ENCODE data around the gene CUL3. TPM values are rescaled to one million over a fixed set of nuclear protein-coding genes. Genes with fewer than 3 reads are reported as not detected.

Gene CUL3
- total RNA-seq, 1 experiment from 2014 or later = 95.7 TPM

DNA sequence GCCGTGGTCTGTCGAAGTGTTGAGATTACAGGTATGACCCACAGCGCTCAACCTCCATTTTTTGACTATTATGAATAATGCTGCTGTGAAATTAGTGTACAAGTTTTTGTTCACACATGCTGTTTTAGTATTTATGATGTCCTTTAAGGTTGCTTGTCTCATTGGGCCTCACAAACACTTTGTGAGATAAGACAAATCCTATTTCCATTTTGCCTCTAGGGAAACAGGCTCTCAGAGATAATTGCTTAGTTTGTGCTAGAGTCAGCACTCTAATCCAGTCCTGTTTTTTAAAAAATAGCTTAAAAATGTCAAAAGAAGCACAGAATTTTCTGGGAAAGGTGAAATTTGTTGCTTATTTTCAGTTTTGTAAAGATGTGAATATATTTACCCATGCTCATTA is 43.3 kb upstream of the CUL3 start:
- ChIA-PET RAD21 (ENCODE audit: low non-redundant PET in 1 of 2, low total read pairs in 2 of 2, uncharacterized antibody in 2 of 2, unreplicated experiment in 2 of 2) (no interaction called here), POLR2A (no interaction called here), CTCF (no interaction called here)
- Histone ChIP-seq H2AFZ (ENCODE audit: low read depth, low read length, poor library complexity, severe bottlenecking) (no peak overlapping the region), H3K27me3 (ENCODE audit: insufficient read depth, low read length) (no peaks in the 10 kb centered on the region), H4K20me1 (ENCODE audit: insufficient read depth) (no peaks in the 10 kb centered on the region), H3K36me3 (ENCODE audit: control insufficient read depth in 1 of 2, insufficient read depth in 2 of 2, low read length in 2 of 2) (no peaks in the 10 kb centered on the region), H3K9me2 (ENCODE audit: insufficient read depth) (no peaks in the 10 kb centered on the region), H3K4me2 (ENCODE audit: low read length) (no peak overlapping the region), H3K79me2 (ENCODE audit: insufficient read depth, low read length) (no peaks in the 10 kb centered on the region), H3K27ac (ENCODE audit: low read depth, low read length) (no peak overlapping the region), H3K9ac (ENCODE audit: low read length) (no peak overlapping the region), H3K4me1 (ENCODE audit: control insufficient read depth in 1 of 2, insufficient read depth in 2 of 2, low read length in 2 of 2) (no peaks in the 10 kb centered on the region), H3K4me3 (replicated peaks in 1 of 2; ENCODE audit: low read depth in 1 of 2, low read length in 2 of 2) (no peak overlapping the region), H3K9me3 (ENCODE audit: control insufficient read depth in 1 of 2, insufficient read depth in 1 of 2, low read depth in 1 of 2, low read length in 2 of 2) (no peaks in the 10 kb centered on the region)
- TF ChIP-seq, protein P1, sequence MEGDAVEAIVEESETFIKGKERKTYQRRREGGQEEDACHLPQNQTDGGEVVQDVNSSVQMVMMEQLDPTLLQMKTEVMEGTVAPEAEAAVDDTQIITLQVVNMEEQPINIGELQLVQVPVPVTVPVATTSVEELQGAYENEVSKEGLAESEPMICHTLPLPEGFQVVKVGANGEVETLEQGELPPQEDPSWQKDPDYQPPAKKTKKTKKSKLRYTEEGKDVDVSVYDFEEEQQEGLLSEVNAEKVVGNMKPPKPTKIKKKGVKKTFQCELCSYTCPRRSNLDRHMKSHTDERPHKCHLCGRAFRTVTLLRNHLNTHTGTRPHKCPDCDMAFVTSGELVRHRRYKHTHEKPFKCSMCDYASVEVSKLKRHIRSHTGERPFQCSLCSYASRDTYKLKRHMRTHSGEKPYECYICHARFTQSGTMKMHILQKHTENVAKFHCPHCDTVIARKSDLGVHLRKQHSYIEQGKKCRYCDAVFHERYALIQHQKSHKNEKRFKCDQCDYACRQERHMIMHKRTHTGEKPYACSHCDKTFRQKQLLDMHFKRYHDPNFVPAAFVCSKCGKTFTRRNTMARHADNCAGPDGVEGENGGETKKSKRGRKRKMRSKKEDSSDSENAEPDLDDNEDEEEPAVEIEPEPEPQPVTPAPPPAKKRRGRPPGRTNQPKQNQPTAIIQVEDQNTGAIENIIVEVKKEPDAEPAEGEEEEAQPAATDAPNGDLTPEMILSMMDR (IDR thresholded peaks at IDR 0.05 in 2 of 3, conservative IDR thresholded peaks at IDR 0.05 in 1 of 3; ENCODE audit: borderline replicate concordance in 1 of 3, insufficient read depth in 1 of 3, low read depth in 2 of 3, low read length in 2 of 3) = no peak
- TF ChIP-seq EZH2 (IDR thresholded peaks at IDR 0.05) (no peak), FOSL1 (IDR thresholded peaks at IDR 0.05; ENCODE audit: low read depth) (no peak), CBX3 (IDR thresholded peaks at IDR 0.05; ENCODE audit: low read depth) (no peak), SP1 (IDR thresholded peaks at IDR 0.05; ENCODE audit: low read depth) (no peak), CEBPB (IDR thresholded peaks at IDR 0.05; ENCODE audit: low read depth) (no peak), POLR2A (IDR thresholded peaks at IDR 0.05; ENCODE audit: borderline replicate concordance, extremely low read depth, insufficient read depth, insufficient read length) (no peak), EZH2phosphoT487 (IDR thresholded peaks at IDR 0.05; ENCODE audit: borderline replicate concordance) (no peak), TCF7L2 (IDR thresholded peaks at IDR 0.05; ENCODE audit: borderline replicate concordance, extremely low read depth, insufficient read depth, insufficient read length) (no peak), RAD21 (IDR thresholded peaks at IDR 0.05; ENCODE audit: low read depth) (no peak), ELF1 (IDR thresholded peaks at IDR 0.05; ENCODE audit: borderline replicate concordance, low read depth) (no peak), SIN3A (IDR thresholded peaks at IDR 0.05; ENCODE audit: low read depth) (no peak), ZFX (IDR thresholded peaks at IDR 0.05) (no peak), EGR1 (IDR thresholded peaks at IDR 0.05; ENCODE audit: low read depth) (no peak), SRF (IDR thresholded peaks at IDR 0.05; ENCODE audit: low read depth) (no peak), POLR2AphosphoS5 (IDR thresholded peaks at IDR 0.05; ENCODE audit: low read depth, low read length) (no peak), YY1 (IDR thresholded peaks at IDR 0.05; ENCODE audit: extremely low read depth, insufficient replicate concordance, low read depth, low read length) (no peak)
- TF ChIP-seq, protein P2, sequence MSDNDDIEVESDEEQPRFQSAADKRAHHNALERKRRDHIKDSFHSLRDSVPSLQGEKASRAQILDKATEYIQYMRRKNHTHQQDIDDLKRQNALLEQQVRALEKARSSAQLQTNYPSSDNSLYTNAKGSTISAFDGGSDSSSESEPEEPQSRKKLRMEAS (IDR thresholded peaks at IDR 0.05) = no peak
- TF ChIP-seq, protein P3, sequence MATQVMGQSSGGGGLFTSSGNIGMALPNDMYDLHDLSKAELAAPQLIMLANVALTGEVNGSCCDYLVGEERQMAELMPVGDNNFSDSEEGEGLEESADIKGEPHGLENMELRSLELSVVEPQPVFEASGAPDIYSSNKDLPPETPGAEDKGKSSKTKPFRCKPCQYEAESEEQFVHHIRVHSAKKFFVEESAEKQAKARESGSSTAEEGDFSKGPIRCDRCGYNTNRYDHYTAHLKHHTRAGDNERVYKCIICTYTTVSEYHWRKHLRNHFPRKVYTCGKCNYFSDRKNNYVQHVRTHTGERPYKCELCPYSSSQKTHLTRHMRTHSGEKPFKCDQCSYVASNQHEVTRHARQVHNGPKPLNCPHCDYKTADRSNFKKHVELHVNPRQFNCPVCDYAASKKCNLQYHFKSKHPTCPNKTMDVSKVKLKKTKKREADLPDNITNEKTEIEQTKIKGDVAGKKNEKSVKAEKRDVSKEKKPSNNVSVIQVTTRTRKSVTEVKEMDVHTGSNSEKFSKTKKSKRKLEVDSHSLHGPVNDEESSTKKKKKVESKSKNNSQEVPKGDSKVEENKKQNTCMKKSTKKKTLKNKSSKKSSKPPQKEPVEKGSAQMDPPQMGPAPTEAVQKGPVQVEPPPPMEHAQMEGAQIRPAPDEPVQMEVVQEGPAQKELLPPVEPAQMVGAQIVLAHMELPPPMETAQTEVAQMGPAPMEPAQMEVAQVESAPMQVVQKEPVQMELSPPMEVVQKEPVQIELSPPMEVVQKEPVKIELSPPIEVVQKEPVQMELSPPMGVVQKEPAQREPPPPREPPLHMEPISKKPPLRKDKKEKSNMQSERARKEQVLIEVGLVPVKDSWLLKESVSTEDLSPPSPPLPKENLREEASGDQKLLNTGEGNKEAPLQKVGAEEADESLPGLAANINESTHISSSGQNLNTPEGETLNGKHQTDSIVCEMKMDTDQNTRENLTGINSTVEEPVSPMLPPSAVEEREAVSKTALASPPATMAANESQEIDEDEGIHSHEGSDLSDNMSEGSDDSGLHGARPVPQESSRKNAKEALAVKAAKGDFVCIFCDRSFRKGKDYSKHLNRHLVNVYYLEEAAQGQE (IDR thresholded peaks at IDR 0.05; ENCODE audit: low read depth) = no peak
- TF ChIP-seq, protein P4, sequence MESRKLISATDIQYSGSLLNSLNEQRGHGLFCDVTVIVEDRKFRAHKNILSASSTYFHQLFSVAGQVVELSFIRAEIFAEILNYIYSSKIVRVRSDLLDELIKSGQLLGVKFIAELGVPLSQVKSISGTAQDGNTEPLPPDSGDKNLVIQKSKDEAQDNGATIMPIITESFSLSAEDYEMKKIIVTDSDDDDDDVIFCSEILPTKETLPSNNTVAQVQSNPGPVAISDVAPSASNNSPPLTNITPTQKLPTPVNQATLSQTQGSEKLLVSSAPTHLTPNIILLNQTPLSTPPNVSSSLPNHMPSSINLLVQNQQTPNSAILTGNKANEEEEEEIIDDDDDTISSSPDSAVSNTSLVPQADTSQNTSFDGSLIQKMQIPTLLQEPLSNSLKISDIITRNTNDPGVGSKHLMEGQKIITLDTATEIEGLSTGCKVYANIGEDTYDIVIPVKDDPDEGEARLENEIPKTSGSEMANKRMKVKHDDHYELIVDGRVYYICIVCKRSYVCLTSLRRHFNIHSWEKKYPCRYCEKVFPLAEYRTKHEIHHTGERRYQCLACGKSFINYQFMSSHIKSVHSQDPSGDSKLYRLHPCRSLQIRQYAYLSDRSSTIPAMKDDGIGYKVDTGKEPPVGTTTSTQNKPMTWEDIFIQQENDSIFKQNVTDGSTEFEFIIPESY (IDR thresholded peaks at IDR 0.05; ENCODE audit: extremely low read depth, insufficient replicate concordance, low read length) = no peak
- BruUV-seq (replicated peaks) = no TSS peak
- intact Hi-C loops (cut with micrococcal nuclease) = no loop called here
- ATAC-seq = no peak
- no peak for DNase-seq (ENCODE audit: low read depth, low spot score)
